ENCODE results near the gene EIPR1.

Gene EIPR1

DNA sequence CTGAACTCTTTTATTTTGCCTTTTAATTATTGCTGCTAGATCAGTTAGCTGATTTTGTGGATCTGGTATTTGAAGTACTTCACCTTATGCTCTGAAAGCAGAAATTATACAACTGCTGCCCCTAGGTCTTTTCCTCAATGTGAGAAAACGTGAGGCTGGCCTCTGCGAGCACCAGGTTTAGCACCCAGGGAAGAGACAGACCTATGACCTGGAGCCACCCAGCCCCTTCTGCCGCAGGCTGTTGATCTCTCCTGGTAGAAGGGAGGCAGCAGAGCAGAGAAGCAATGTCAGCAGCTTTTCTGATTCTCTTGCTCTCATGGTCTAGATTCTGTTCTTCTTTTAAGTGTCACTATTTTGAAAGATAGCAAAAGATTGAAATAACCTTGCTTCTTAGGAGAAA is 21.8 kb upstream of the EIPR1 start:
- peaks cover 12% of the 10 kb centered on the region; the same call in 1 of the 2 replicates for H3K9me3 ChIP-seq (ENCODE audit: control insufficient read depth, insufficient read depth, low read depth, low read length)
- H3K4me1 ChIP-seq (ENCODE audit: control insufficient read depth, insufficient read depth, low read length), result peaks cover 15% of the 10 kb centered on the region
- peaks cover 31% of the 10 kb centered on the region for H3K36me3 ChIP-seq (ENCODE audit: control insufficient read depth, insufficient read depth, low read length)
- H3K27me3 ChIP-seq (ENCODE audit: control insufficient read depth, insufficient read depth, low read length), result no peaks in the 10 kb centered on the region
- no peak overlapping the region for H3K9ac ChIP-seq (ENCODE audit: low read length)
- no peak overlapping the region for H3K4me3 ChIP-seq (ENCODE audit: low read depth, low read length)
- H3K27ac ChIP-seq (ENCODE audit: low read depth, low read length), result no peak overlapping the region

DNA sequence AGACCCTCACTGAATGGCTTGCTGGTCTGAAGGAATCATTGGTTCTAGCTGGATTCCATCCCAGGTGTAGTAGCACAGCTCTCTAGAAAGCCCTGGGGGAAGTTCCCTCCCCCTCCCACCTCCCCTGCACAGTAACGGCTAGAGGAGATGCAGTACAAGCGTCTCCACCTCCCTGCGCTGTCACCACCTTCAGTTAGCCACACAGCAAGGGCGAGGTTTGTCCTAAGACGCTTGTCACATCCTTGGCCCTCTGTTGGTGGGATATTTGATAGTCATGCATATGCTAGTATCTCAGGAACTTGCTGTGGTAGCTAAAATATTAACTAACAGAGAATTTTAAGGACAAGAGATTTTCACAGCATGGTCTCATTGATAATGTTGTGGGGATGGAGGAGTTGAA is 21.2 kb upstream of the EIPR1 start:
- Histone ChIP-seq H3K9me3 (ENCODE audit: control insufficient read depth, insufficient read depth, low read depth, low read length) (peaks cover 12% of the 10 kb centered on the region; the same call in 1 of the 2 replicates), H3K36me3 (ENCODE audit: control insufficient read depth, insufficient read depth, low read length) (peaks cover 34% of the 10 kb centered on the region), H3K9ac (ENCODE audit: low read length) (no peak overlapping the region), H3K4me1 (ENCODE audit: control insufficient read depth, insufficient read depth, low read length) (peaks cover 15% of the 10 kb centered on the region), H3K4me3 (ENCODE audit: low read depth, low read length) (no peak overlapping the region), H3K27ac (ENCODE audit: low read depth, low read length) (no peak overlapping the region), H3K27me3 (ENCODE audit: control insufficient read depth, insufficient read depth, low read length) (no peaks in the 10 kb centered on the region)

GRCh38 chr2:3396920-3397559 is 19.4 kb upstream of the EIPR1 start:
- Histone ChIP-seq H3K27ac (ENCODE audit: low read depth, low read length) (no peak overlapping the region), H3K36me3 (ENCODE audit: control insufficient read depth, insufficient read depth, low read length) (peaks cover 31% of the 10 kb centered on the region), H3K27me3 (ENCODE audit: control insufficient read depth, insufficient read depth, low read length) (no peaks in the 10 kb centered on the region), H3K4me3 (ENCODE audit: low read depth, low read length) (no peak overlapping the region), H3K9me3 (ENCODE audit: control insufficient read depth, insufficient read depth, low read depth, low read length) (peaks cover 12% of the 10 kb centered on the region; the same call in 1 of the 2 replicates), H3K4me1 (ENCODE audit: control insufficient read depth, insufficient read depth, low read length) (peaks cover 15% of the 10 kb centered on the region), H3K9ac (ENCODE audit: low read length) (no peak overlapping the region)

DNA sequence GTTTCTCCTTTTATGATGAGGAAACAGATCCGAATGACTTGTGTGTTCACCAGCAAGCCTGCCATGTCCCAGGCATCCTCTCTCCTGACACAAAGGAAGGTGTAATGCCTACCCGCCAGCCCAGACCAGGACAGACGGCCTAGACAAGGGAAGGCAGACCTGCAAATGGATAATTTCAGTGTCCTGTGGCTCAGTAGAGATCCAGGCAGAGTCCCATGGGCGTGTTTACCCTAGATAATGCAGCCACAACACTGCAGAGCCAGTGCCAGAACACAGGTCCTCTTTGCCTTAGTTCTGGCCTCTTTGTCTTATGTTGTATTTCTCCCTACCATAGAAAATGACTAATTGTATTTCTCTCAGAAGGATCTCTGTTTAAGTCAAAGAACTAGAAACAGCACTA is 14.6 kb upstream of the EIPR1 start:
- Histone ChIP-seq H3K36me3 (ENCODE audit: control insufficient read depth, insufficient read depth, low read length) (peaks cover 50% of the 10 kb centered on the region), H3K27me3 (ENCODE audit: control insufficient read depth, insufficient read depth, low read length) (no peaks in the 10 kb centered on the region), H3K4me1 (ENCODE audit: control insufficient read depth, insufficient read depth, low read length) (no peaks in the 10 kb centered on the region), H3K27ac (ENCODE audit: low read depth, low read length) (no peak overlapping the region), H3K4me3 (ENCODE audit: low read depth, low read length) (no peak overlapping the region), H3K9me3 (ENCODE audit: control insufficient read depth, insufficient read depth, low read depth, low read length) (peaks cover 11% of the 10 kb centered on the region; the same call in 1 of the 2 replicates), H3K9ac (ENCODE audit: low read length) (no peak overlapping the region)

DNA sequence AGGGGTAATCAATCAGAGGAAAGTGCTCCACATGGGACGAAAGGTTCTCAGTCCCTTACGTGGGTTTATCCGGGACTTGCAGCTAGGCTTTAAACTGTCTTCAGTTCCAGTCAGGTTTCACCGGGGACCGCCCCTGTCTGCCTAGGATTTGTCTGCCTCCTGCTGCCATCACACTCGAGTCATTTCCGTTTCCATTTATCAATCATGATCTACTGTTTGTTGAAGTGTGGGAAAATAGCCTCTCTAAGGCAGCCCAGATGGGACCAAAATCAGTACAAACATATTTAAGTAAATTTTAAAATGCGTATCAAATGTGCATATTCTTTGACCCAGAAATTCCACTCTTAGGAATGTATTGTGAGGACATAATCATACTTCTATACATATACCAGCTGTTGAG is 12.4 kb upstream of the EIPR1 start:
- H3K4me3 ChIP-seq (ENCODE audit: low read depth, low read length), result no peak overlapping the region
- no peaks in the 10 kb centered on the region for H3K27me3 ChIP-seq (ENCODE audit: control insufficient read depth, insufficient read depth, low read length)
- no peaks in the 10 kb centered on the region for H3K4me1 ChIP-seq (ENCODE audit: control insufficient read depth, insufficient read depth, low read length)
- H3K27ac ChIP-seq (ENCODE audit: low read depth, low read length), result no peak overlapping the region
- peaks cover 51% of the 10 kb centered on the region for H3K36me3 ChIP-seq (ENCODE audit: control insufficient read depth, insufficient read depth, low read length)
- no peak overlapping the region for H3K9ac ChIP-seq (ENCODE audit: low read length)
- no peaks in the 10 kb centered on the region for H3K9me3 ChIP-seq (ENCODE audit: control insufficient read depth, insufficient read depth, low read depth, low read length)

DNA sequence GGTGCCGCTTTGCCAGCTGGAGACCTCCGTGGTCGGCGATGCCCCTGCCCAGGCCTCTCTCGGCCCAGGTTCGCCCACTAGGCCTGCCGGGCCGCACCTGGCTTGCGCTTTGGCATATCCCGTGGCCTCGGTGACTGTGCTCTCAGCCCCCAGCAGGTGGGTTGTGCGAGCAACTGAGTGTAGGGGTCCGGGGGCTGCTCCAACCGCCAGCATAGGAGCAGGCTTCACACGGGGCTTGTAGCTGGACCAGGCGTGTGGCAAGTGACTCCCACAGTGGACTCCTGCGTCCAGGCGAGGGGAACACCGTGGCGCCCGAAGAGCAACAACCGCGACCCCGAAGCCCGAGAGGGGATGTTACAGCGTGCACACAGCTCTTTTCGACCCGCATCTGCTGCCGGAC is 11.6 kb upstream of the EIPR1 start:
- Histone ChIP-seq H3K27ac (ENCODE audit: low read depth, low read length) (no peak overlapping the region), H3K4me3 (ENCODE audit: low read depth, low read length) (no peak overlapping the region), H3K36me3 (ENCODE audit: control insufficient read depth, insufficient read depth, low read length) (peaks cover 51% of the 10 kb centered on the region), H3K4me1 (ENCODE audit: control insufficient read depth, insufficient read depth, low read length) (no peaks in the 10 kb centered on the region), H3K27me3 (ENCODE audit: control insufficient read depth, insufficient read depth, low read length) (no peaks in the 10 kb centered on the region), H3K9me3 (ENCODE audit: control insufficient read depth, insufficient read depth, low read depth, low read length) (no peaks in the 10 kb centered on the region), H3K9ac (ENCODE audit: low read length) (no peak overlapping the region)

DNA sequence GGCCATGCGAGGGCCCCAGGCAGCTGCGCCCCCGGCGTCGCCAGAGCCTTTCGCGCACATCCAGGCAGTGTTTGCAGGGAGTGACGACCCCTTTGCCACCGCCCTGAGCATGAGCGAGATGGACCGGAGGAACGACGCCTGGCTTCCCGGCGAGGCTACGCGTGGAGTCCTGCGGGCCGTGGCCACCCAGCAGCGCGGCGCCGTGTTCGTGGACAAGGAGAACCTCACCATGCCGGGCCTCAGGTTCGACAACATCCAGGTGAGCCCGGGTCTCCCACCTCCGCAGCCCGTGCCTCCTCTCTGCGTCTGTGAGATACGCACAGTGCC is 10.8 kb upstream of the EIPR1 start:
- H3K4me1 ChIP-seq (ENCODE audit: control insufficient read depth, insufficient read depth, low read length), result no peaks in the 10 kb centered on the region
- peaks cover 45% of the 10 kb centered on the region for H3K36me3 ChIP-seq (ENCODE audit: control insufficient read depth, insufficient read depth, low read length)
- no peak overlapping the region for H3K4me3 ChIP-seq (ENCODE audit: low read depth, low read length)
- no peaks in the 10 kb centered on the region for H3K27me3 ChIP-seq (ENCODE audit: control insufficient read depth, insufficient read depth, low read length)
- no peak overlapping the region for H3K27ac ChIP-seq (ENCODE audit: low read depth, low read length)
- no peaks in the 10 kb centered on the region for H3K9me3 ChIP-seq (ENCODE audit: control insufficient read depth, insufficient read depth, low read depth, low read length)
- no peak overlapping the region for H3K9ac ChIP-seq (ENCODE audit: low read length)

GRCh38 chr2:3387644-3388411 is 10.2 kb upstream of the EIPR1 start:
- H3K27ac ChIP-seq (ENCODE audit: low read depth, low read length), result no peak overlapping the region
- peaks cover 45% of the 10 kb centered on the region for H3K36me3 ChIP-seq (ENCODE audit: control insufficient read depth, insufficient read depth, low read length)
- no peak overlapping the region for H3K9ac ChIP-seq (ENCODE audit: low read length)
- H3K4me1 ChIP-seq (ENCODE audit: control insufficient read depth, insufficient read depth, low read length), result no peaks in the 10 kb centered on the region
- H3K4me3 ChIP-seq (ENCODE audit: low read depth, low read length), result no peak overlapping the region
- H3K9me3 ChIP-seq (ENCODE audit: control insufficient read depth, insufficient read depth, low read depth, low read length), result no peaks in the 10 kb centered on the region
- H3K27me3 ChIP-seq (ENCODE audit: control insufficient read depth, insufficient read depth, low read length), result no peaks in the 10 kb centered on the region

DNA sequence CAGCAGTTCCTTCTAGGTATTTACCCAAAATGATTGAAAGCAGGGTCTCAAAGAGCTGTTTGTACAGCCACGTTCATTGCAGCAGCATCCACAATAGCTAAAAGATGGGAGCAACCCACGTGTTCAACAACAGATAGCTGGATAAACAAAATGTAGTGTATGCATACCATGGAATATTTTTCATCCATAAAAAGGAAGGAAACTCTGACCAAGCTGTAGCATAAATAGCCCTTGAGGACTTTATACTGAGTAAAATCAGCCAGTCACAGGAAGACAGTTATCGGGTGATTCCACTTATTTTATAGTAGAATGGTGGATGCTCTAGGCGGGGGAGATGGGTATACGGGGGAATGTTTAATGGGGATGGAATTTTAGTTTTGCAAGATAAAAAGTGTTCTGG is 9.4 kb upstream of the EIPR1 start:
- H3K9me3 ChIP-seq (ENCODE audit: control insufficient read depth, insufficient read depth, low read depth, low read length), result no peaks in the 10 kb centered on the region
- H3K4me1 ChIP-seq (ENCODE audit: control insufficient read depth, insufficient read depth, low read length), result no peaks in the 10 kb centered on the region
- H3K27me3 ChIP-seq (ENCODE audit: control insufficient read depth, insufficient read depth, low read length), result no peaks in the 10 kb centered on the region
- H3K36me3 ChIP-seq (ENCODE audit: control insufficient read depth, insufficient read depth, low read length), result peaks cover 46% of the 10 kb centered on the region
- no peak overlapping the region for H3K27ac ChIP-seq (ENCODE audit: low read depth, low read length)
- no peak overlapping the region for H3K9ac ChIP-seq (ENCODE audit: low read length)
- no peak overlapping the region for H3K4me3 ChIP-seq (ENCODE audit: low read depth, low read length)

DNA sequence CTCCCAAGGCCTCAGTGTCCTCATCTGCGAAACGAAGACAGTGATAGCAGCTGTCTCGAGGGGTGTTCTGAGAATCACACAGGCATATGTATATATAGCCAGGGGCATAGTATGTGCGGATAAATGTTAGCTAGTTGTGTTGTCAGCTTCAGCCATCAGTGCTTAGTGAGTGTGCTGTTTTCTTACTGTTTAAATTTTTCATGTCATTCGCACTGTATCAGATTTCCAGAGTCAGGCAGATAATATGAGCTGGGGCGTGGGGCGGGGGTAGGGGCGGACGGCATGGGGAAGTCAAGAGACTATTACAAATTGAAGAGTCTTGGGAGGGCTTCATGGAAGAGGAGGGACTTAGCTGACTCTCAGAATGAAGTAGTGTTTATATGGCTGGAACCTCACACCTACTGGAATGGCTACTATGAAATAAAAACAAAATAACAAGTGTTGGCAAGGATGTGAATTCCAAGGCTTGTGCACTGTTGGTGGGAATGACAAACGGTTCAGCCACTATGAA is 8.9 kb upstream of the EIPR1 start:
- Histone ChIP-seq H3K9me3 (ENCODE audit: control insufficient read depth, insufficient read depth, low read depth, low read length) (no peaks in the 10 kb centered on the region), H3K27ac (ENCODE audit: low read depth, low read length) (no peak overlapping the region), H3K9ac (ENCODE audit: low read length) (no peak overlapping the region), H3K36me3 (ENCODE audit: control insufficient read depth, insufficient read depth, low read length) (peaks cover 43% of the 10 kb centered on the region), H3K4me1 (ENCODE audit: control insufficient read depth, insufficient read depth, low read length) (no peaks in the 10 kb centered on the region), H3K4me3 (ENCODE audit: low read depth, low read length) (no peak overlapping the region), H3K27me3 (ENCODE audit: control insufficient read depth, insufficient read depth, low read length) (no peaks in the 10 kb centered on the region)
